Lung (tissue), 12 donors: ENCODE results near the gene FOXP1. TPM values are rescaled to one million over a fixed set of nuclear protein-coding genes. Genes with fewer than 3 reads are reported as not detected.

Experiments used
- ATAC-seq: fragments of 200-7000 bp; cut with Tn5 transposase; one replicate; pipeline ENCODE4 v1.9.1; 2020; ENCODE audit warnings: moderate number of reproducible peaks; ENCODE audit not compliant: insufficient read depth, low FRiP score
- DNase-seq, 3 donors: peaks; one replicate each; pipeline ENCODE4 v3.0.0-alpha.2; 2013 to 2017
- H3K27ac ChIP-seq, 2 donors: one replicate each; pipeline ENCODE4 v1.5.1; 2013; ENCODE audit warnings: mild to moderate bottlenecking in 2 of 2, moderate library complexity in 2 of 2, control low read depth in 1 of 2, inconsistent platforms in 1 of 2, low read depth in 1 of 2, low read length in 1 of 2
- H3K27me3 ChIP-seq, 3 donors: one replicate each; pipeline ENCODE4 v1.5.1; 2013; ENCODE audit warnings: low read length in 2 of 3; ENCODE audit not compliant: control insufficient read depth in 3 of 3, insufficient read depth in 3 of 3
- H3K36me3 ChIP-seq, 4 donors: one replicate each; pipeline ENCODE4 v1.5.1; 2013; ENCODE audit warnings: low read length in 4 of 4, mild to moderate bottlenecking in 1 of 4, moderate library complexity in 1 of 4; ENCODE audit not compliant: control insufficient read depth in 4 of 4, insufficient read depth in 4 of 4
- H3K4me1 ChIP-seq, 5 donors: one replicate each; pipeline ENCODE4 v1.5.1; 2013; ENCODE audit warnings: low read length in 5 of 5, mild to moderate bottlenecking in 2 of 5, moderate library complexity in 1 of 5; ENCODE audit not compliant: control insufficient read depth in 5 of 5, insufficient read depth in 5 of 5
- H3K4me3 ChIP-seq: one replicate; pipeline ENCODE4 v1.5.1; 2013; ENCODE audit warnings: mild to moderate bottlenecking, control low read depth, moderate library complexity
- H3K9ac ChIP-seq, 2 donors: one replicate each; pipeline ENCODE4 v1.5.1; 2013; ENCODE audit warnings: low read length in 2 of 2, control low read depth in 1 of 2; ENCODE audit not compliant: insufficient read depth in 1 of 2
- H3K9me3 ChIP-seq, 4 donors: one replicate each; pipeline ENCODE4 v1.5.1; 2013; ENCODE audit warnings: low read length in 3 of 4, mild to moderate bottlenecking in 1 of 4, moderate library complexity in 1 of 4; ENCODE audit not compliant: control insufficient read depth in 4 of 4, insufficient read depth in 3 of 4
- CTCF ChIP-seq: IDR thresholded peaks from 2 replicates; pipeline ENCODE4 v1.5.1; 2012; ENCODE audit warnings: mild to moderate bottlenecking; ENCODE audit errors: control extremely low read depth, extremely low read depth
- WGBS, 2 donors: extraction: QIAGEN DNeasy Blood & Tissue Kit; methylation state at CpG; one replicate each; pipeline ENCODE4 v1.1.7; 2013; 5-methylcytosine and 5-hydroxymethylcytosine counted together
- polyA plus RNA-seq, 2 donors: library from polyadenylated mRNA; stranded (reverse); fragments of 200-250 nt; gene quantifications; one replicate each; pipeline ENCODE4 v1.2.1, GENCODE V29; 2013
- total RNA-seq, 2 donors: library from RNA; depleted of rRNA in 1 of 2; stranded (reverse); fragments of >200 nt in 1 of 2; gene quantifications; one replicate each; pipeline ENCODE4 v1.2.1, GENCODE V29; 2014 to 2021
- donor health status: control.
- donor health status: control.
- donor health status: Bipolar disorder and iron deficiency.
- donor health status: healthy.
- donor health status: DM: yes; HTN: yes; CAD: no.

The FOXP1 gene
- total and polyA plus RNA-seq, 4 donors, result 13.8 to 287 (median 73.9) TPM

DNA sequence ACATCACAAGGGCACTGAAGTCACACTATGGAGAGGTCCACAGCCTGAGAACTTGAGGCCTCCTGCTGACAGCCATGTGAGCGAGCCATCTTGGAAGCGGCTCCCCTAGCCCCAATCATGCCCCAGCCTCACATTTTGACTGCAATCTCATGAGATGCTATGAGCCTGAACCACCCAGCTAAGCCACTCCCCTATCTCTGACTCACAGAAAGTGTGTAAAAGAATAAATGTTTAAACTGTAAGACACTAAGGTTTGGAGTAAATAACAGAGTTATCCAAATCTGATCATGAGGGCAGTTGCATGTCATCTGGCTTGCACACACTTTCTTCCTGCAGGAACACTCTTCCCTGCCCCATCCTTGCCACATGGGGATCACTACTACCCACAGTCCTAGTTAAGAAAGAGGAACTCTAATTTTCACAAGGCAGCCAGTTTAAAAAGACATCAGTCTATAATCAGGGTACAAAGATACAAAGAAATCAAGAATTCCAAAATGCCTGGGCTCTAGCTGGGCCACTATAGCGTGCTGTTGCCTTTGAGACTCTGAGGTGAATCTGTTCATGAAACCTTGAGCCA is 494.2 kb downstream of the FOXP1 start:
- ATAC-seq (no peak), DNase-seq (no peak)
- no peak for TF ChIP-seq CTCF
- 98 to 100% methylated on average over 3 of the region's 3 CpGs for WGBS, 2 donors
- H3K9ac ChIP-seq, result no peak overlapping the region
- no peak overlapping the region for H3K27ac ChIP-seq
- no peak overlapping the region for H3K4me3 ChIP-seq
- H3K4me1 ChIP-seq, result peaks cover 0 to 6% (median under 1%) of the 10 kb centered on the region in 5 donors
- peaks cover 0 to 3% (median 0%) of the 10 kb centered on the region in 4 donors for H3K36me3 ChIP-seq
- no peaks in the 10 kb centered on the region for H3K27me3 ChIP-seq
- no peaks in the 10 kb centered on the region for H3K9me3 ChIP-seq

DNA sequence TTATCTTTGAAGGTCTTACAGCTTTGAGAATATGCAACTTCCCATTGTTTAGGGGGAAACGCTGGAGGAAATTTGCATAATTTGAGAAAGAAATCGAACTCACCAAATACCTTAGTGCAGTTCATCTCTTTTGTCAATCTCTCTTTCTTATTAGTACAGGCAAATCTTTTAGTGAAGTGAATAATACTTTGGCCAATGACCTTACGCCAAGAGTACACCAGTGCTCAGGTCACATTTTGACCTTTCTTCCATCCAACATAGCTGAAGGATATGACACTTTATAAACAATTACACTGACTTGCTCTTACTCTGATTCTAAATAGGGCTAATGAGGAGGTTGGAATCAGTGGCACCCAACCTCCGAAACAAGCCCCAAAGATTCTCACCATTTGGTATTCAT is 494.8 kb downstream of the FOXP1 start:
- Histone ChIP-seq H3K4me3 (no peak overlapping the region), H3K9ac (no peak overlapping the region), H3K4me1 (peaks cover 0 to 6% (median 0%) of the 10 kb centered on the region in 5 donors), H3K27ac (no peak overlapping the region), H3K9me3 (no peaks in the 10 kb centered on the region), H3K27me3 (no peaks in the 10 kb centered on the region), H3K36me3 (peaks cover 0 to 3% (median 0%) of the 10 kb centered on the region in 4 donors)
- ATAC-seq (no peak), DNase-seq (no peak)
- WGBS, 2 donors, result 72 to 89% methylated on average over 4 of the region's 4 CpGs
- no peak for TF ChIP-seq CTCF

DNA sequence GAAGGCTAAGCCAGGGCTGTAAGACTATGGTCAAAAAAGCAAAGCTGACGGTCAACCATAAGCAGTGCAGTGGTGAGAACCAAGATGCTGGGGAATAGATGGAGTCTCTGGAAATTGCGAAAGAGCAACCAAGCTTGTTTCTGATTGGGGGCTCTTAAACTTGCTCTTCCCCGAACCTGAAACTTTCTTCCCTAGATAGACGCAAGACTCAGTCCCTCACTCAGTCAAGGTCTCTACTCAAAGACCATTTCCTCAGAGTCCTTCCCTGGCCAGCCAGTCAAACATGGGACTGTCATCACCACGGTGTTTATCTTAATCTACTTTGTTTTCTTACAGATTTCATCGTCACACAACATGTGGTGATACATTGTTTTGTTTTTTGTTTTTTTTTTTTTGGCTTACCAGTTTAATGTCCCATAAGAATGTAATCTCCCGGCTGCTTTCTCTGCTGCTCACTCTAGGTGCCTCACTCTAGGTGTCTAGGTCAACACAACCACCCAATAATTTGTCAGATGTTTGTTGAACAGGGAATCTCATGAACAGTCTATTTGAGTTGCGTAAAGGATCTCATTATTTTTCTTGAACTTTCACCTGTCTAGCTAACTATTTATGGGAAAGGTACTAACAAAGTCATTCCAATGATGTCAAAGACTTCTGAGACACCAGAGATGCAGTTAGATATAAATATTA is 495.4 kb downstream of the FOXP1 start:
- H3K9ac ChIP-seq, result no peak overlapping the region
- H3K4me3 ChIP-seq, result no peak overlapping the region
- H3K36me3 ChIP-seq, result peaks cover 0 to 3% (median 0%) of the 10 kb centered on the region in 4 donors
- WGBS, 2 donors, result 83 to 87% methylated on average over 8 of the region's 8 CpGs
- no peaks in the 10 kb centered on the region for H3K27me3 ChIP-seq
- ATAC-seq (no peak), DNase-seq (no peak)
- no peaks in the 10 kb centered on the region for H3K9me3 ChIP-seq
- no peak overlapping the region for H3K27ac ChIP-seq
- H3K4me1 ChIP-seq, result peaks cover 0 to 6% (median 0%) of the 10 kb centered on the region in 5 donors
- no peak for TF ChIP-seq CTCF
